Measurements from ENCODE around the gene CNTNAP4. TPM values are rescaled to one million over a fixed set of nuclear protein-coding genes. Genes with fewer than 3 reads are reported as not detected.

The CNTNAP4 gene
- total and polyA plus RNA-seq, 2 of the 4 experiments (the other 2 are of a cell fraction) = not detected

- CTCF ChIA-PET = no interaction called here
- no peak overlapping the region for H3K18ac ChIP-seq (ENCODE audit: low read depth, low read length)
- no peak overlapping the region for H3K4me3 ChIP-seq (ENCODE audit: insufficient read depth, low read depth, low read length)
- WGBS, 2 experiments (ENCODE audit: extremely low coverage in 2 of 2, insufficient read length in 1 of 2) = no CpG with 5 or more reads among the region's 6 CpGs
- TF ChIP-seq SMC3 (IDR thresholded peaks at IDR 0.05; ENCODE audit: low read depth, low read length) (no peak), RAD21 (IDR thresholded peaks at IDR 0.05; ENCODE audit: low read length) (no peak), MAZ (IDR thresholded peaks at IDR 0.05; ENCODE audit: borderline replicate concordance, low read depth, low read length) (no peak), BHLHE40 (IDR thresholded peaks at IDR 0.05; ENCODE audit: low read depth, low read length) (no peak), MXI1 (IDR thresholded peaks at IDR 0.05; ENCODE audit: borderline replicate concordance, low read depth, low read length) (no peak), RCOR1 (IDR thresholded peaks at IDR 0.05; ENCODE audit: insufficient replicate concordance, low read length) (no peak), CHD1 (IDR thresholded peaks at IDR 0.05; ENCODE audit: low read depth, low read length) (no peak), CEBPB (IDR thresholded peaks at IDR 0.05; ENCODE audit: low read depth, low read length) (no peak), FOS (IDR thresholded peaks at IDR 0.05; ENCODE audit: low read depth, low read length) (no peak), CTCF (conservative IDR thresholded peaks at IDR 0.05; ENCODE audit: low read depth, low read length) (no peak)
- ATAC-seq (ENCODE audit: low read depth) (no peak), DNase-seq (no peak)
- BruUV-seq (replicated peaks) = no TSS peak
- H3K23ac ChIP-seq (ENCODE audit: low read depth, low read length) = no peak overlapping the region
- no peak overlapping the region for H2BK120ac ChIP-seq (ENCODE audit: low read depth, low read length)
- H3K56ac ChIP-seq (ENCODE audit: extremely low read depth, insufficient read depth, low read length) = no peak overlapping the region
- H4K20me1 ChIP-seq (ENCODE audit: insufficient read depth, low read length) = no peaks in the 10 kb centered on the region
- no peaks in the 10 kb centered on the region for H3K27me3 ChIP-seq (ENCODE audit: control insufficient read depth, insufficient read depth, low read length)
- no peak overlapping the region for H3K14ac ChIP-seq (replicated peaks; ENCODE audit: low read depth, low read length)
- no peaks in the 10 kb centered on the region for H3K36me3 ChIP-seq (ENCODE audit: control insufficient read depth, insufficient read depth, low read length)
- H2BK5ac ChIP-seq (ENCODE audit: low read depth, low read length, poor library complexity, severe bottlenecking) = no peak overlapping the region
- H2BK20ac ChIP-seq (ENCODE audit: low read depth, low read length) = no peak overlapping the region
- H4K5ac ChIP-seq (ENCODE audit: low read depth, low read length) = no peak overlapping the region
- H2AFZ ChIP-seq (replicated peaks; ENCODE audit: low read length, poor library complexity) = no peak overlapping the region
- no peaks in the 10 kb centered on the region for H3K79me1 ChIP-seq (ENCODE audit: low read depth in 1 of 2, low read length in 2 of 2)
- no peak overlapping the region for H4K8ac ChIP-seq (ENCODE audit: low read depth in 2 of 2, low read length in 2 of 2)
- no peaks in the 10 kb centered on the region for H3K9me1 ChIP-seq (ENCODE audit: insufficient read depth, low read length)
- H2AK5ac ChIP-seq (ENCODE audit: low read depth, low read length) = no peak overlapping the region
- dilution Hi-C loops (cut with HindIII; ENCODE audit: low sequenced_read_pairs, unreplicated experiment) = no loop called here
- H3K9me3 ChIP-seq (ENCODE audit: control insufficient read depth, insufficient read depth, low read length) = no peaks in the 10 kb centered on the region
- in situ Hi-C loops (cut with MboI; ENCODE audit: low sequenced_read_pairs) = no loop called here
- H3K27ac ChIP-seq (ENCODE audit: insufficient read depth, low read length) = no peak overlapping the region
- no peak overlapping the region for H3K9ac ChIP-seq (ENCODE audit: low read depth, low read length)
- no peak overlapping the region for H3K4me2 ChIP-seq (ENCODE audit: low read depth, low read length)
- intact Hi-C loops (cut with micrococcal nuclease) = no loop called here
- H4K91ac ChIP-seq (ENCODE audit: insufficient read depth, low read depth, low read length) = no peak overlapping the region
- no peak overlapping the region for H2BK15ac ChIP-seq (ENCODE audit: low read depth, low read length)
- H3K4me1 ChIP-seq (ENCODE audit: control insufficient read depth, insufficient read depth, low read length) = no peaks in the 10 kb centered on the region
- POLR2A ChIA-PET (ENCODE audit: unreplicated experiment) = no interaction called here
- no peak overlapping the region for H2AK9ac ChIP-seq (replicated peaks; ENCODE audit: low read depth, low read length, poor library complexity)
- no peak overlapping the region for H3K4ac ChIP-seq (ENCODE audit: low read depth, low read length)
Observed at GRCh38 chr16:76487411-76488064, 210.3 kb downstream of the CNTNAP4 start.
